Endothelial cell of umbilical vein (primary cell): Measurements from ENCODE around the gene NFIA. TPM values are rescaled to one million over a fixed set of nuclear protein-coding genes. Genes with fewer than 3 reads are reported as not detected.

Experiments
- BruUV-seq: library from RNA; stranded (reverse); fragments of 400-500 nt; replicated peaks from 2 replicates; lab custom pipeline; 2021; lab: Mats Ljungman, UMichigan
- CTCF ChIA-PET: fragments of 300-600, 350-600 bp; sonication (Branson Sonifier 250); formaldehyde crosslinking; loops from one replicate; lab custom pipeline; 2021; ENCODE audit warnings: antibody characterized with exemption, inconsistent platforms; lab: Charles Lee
- POLR2A ChIA-PET: fragments of 300-600, 350-600 bp; sonication (Branson Sonifier 250); formaldehyde crosslinking; loops from one replicate; lab custom pipeline; 2021; ENCODE audit warnings: antibody characterized with exemption, inconsistent platforms; lab: Charles Lee
- DNase-seq: peaks from one replicate; pipeline ENCODE4 v3.0.0-alpha.2; 2011; ENCODE audit warnings: low read depth, low spot score
- FAIRE-seq: peaks from 2 replicates; lab custom pipeline; 2011; peaks lifted over from hg19 to GRCh38; lab: Jason Lieb, UNC
- H2AFZ ChIP-seq: 2 replicates; pipeline ENCODE4 v1.6.0; 2012; ENCODE audit warnings: low read depth, low read length, control low read depth, inconsistent platforms
- H3K27ac ChIP-seq: 2 replicates; pipeline ENCODE4 v1.5.1; 2011; ENCODE audit warnings: low read depth, mild to moderate bottlenecking, control low read depth, low read length, moderate library complexity; ENCODE audit not compliant: insufficient read depth
- H3K27me3 ChIP-seq, 2 experiments: 2 replicates each; pipeline versions ENCODE4 v1.6.0 to v1.6.1; 2011; ENCODE audit warnings: low read length in 2 of 2, mixed read lengths in 1 of 2; ENCODE audit not compliant: control insufficient read depth in 2 of 2, insufficient read depth in 2 of 2
- H3K36me3 ChIP-seq, 2 experiments: 2 replicates in 1 of 2; 3 replicates in 1 of 2; pipeline ENCODE4 v1.5.1; 2011; ENCODE audit warnings: low read length in 2 of 2, mild to moderate bottlenecking in 1 of 2, moderate library complexity in 1 of 2; ENCODE audit not compliant: control insufficient read depth in 2 of 2, insufficient read depth in 2 of 2; ENCODE audit errors: extremely low read depth in 1 of 2
- H3K4me1 ChIP-seq: 3 replicates; pipeline ENCODE4 v1.5.1; 2011; ENCODE audit warnings: mild to moderate bottlenecking, low read length; ENCODE audit not compliant: control insufficient read depth, insufficient read depth; ENCODE audit errors: extremely low read depth
- H3K4me2 ChIP-seq: 2 replicates; pipeline ENCODE4 v1.6.1; 2011; ENCODE audit warnings: low read length, control low read depth, mixed read lengths; ENCODE audit not compliant: insufficient read depth
- H3K4me3 ChIP-seq, 3 experiments: fragments of 200-600 bp in 1 of 3; sonication (generic), shearing (Covaris generic) in 1 of 3; replicated peaks in 1 of 3; 2 replicates each; pipeline ENCODE4 v1.5.1; 2011 to 2016; ENCODE audit warnings: control low read depth in 3 of 3, low read length in 3 of 3, mild to moderate bottlenecking in 2 of 3, inconsistent platforms in 1 of 3, low read depth in 1 of 3, moderate library complexity in 1 of 3; ENCODE audit not compliant: insufficient read depth in 1 of 3
- H3K79me2 ChIP-seq: 2 replicates; pipeline ENCODE4 v1.6.0; 2012; ENCODE audit warnings: low read length, inconsistent platforms; ENCODE audit not compliant: control insufficient read depth, insufficient read depth
- H3K9ac ChIP-seq: replicated peaks from 2 replicates; pipeline ENCODE3; 2011; ENCODE audit warnings: low read length, control low read depth; ENCODE audit not compliant: insufficient read depth; ENCODE audit errors: extremely low read depth
- H3K9me1 ChIP-seq: replicated peaks from 3 replicates; pipeline ENCODE4 v1.6.0; 2011; ENCODE audit warnings: mild to moderate bottlenecking, low read length; ENCODE audit not compliant: control insufficient read depth, insufficient read depth; ENCODE audit errors: extremely low read depth
- H3K9me3 ChIP-seq: replicated peaks from 2 replicates; pipeline ENCODE4 v1.5.1; 2012; ENCODE audit warnings: low read length, inconsistent platforms; ENCODE audit not compliant: control insufficient read depth, insufficient read depth
- H4K20me1 ChIP-seq: replicated peaks from 2 replicates; pipeline ENCODE3; 2011; ENCODE audit warnings: mild to moderate bottlenecking, low read length; ENCODE audit not compliant: control insufficient read depth, insufficient read depth; ENCODE audit errors: extremely low read depth
- EZH2 ChIP-seq: IDR thresholded peaks from 2 replicates; pipeline ENCODE4 v1.6.1; 2012; ENCODE audit warnings: borderline replicate concordance, low read depth, mild to moderate bottlenecking, moderate library complexity, low read length, inconsistent platforms; ENCODE audit not compliant: severe bottlenecking
- FOS ChIP-seq: IDR thresholded peaks from 2 replicates; pipeline ENCODE4 v1.6.1; 2011; ENCODE audit warnings: mild to moderate bottlenecking, low read length, moderate library complexity, borderline replicate concordance; ENCODE audit not compliant: insufficient read depth
- GATA2 ChIP-seq: IDR thresholded peaks from 2 replicates; pipeline ENCODE4 v1.7.0; 2011; ENCODE audit warnings: low read depth, mild to moderate bottlenecking, moderate library complexity, mixed read lengths, low read length; ENCODE audit not compliant: insufficient read length, insufficient read depth
- JUN ChIP-seq: IDR thresholded peaks from 2 replicates; pipeline ENCODE4 v1.6.1; 2011; ENCODE audit warnings: borderline replicate concordance, low read depth; ENCODE audit not compliant: insufficient read length, insufficient read depth
- MYC ChIP-seq: IDR thresholded peaks from one replicate; pipeline ENCODE4 v1.6.1; 2011; ENCODE audit warnings: mild to moderate bottlenecking, low read depth, low read length
- POLR2A ChIP-seq: IDR thresholded peaks from 2 replicates; pipeline ENCODE4 v1.6.1; 2012; ENCODE audit warnings: low read depth, mild to moderate bottlenecking, control low read depth, low read length
- POLR2AphosphoS5 ChIP-seq: IDR thresholded peaks from 2 replicates; pipeline ENCODE4 v1.6.1; 2012; ENCODE audit warnings: low read depth, mild to moderate bottlenecking, control low read depth, low read length, moderate library complexity; ENCODE audit not compliant: insufficient read depth
- dilution Hi-C: fragments of 300-500 bp; cut with MboI; formaldehyde crosslinking; loops from one replicate; pipeline ENCODE4 v1.15.0; 2019; ENCODE audit warnings: low sequenced_read_pairs; ENCODE audit not compliant: extremely low pct_ligation_motif_present
- intact Hi-C: fragments of 100-400 bp; cut with micrococcal nuclease; formaldehyde crosslinking; loops from one replicate; pipeline ENCODE4 v1.10.0; 2022
- polyA plus RNA-seq, 4 experiments: library from polyadenylated mRNA; depleted of rRNA in 3 of 4; stranded (reverse) in 3 of 4; unstranded in 1 of 4; fragments of >200 nt; gene quantifications; 2 replicates each; pipeline versions ENCODE4 v1.2.1 to v1.2.3, GENCODE V29; 2011 to 2012; ENCODE audit warnings: missing spikeins in 1 of 4
- total RNA-seq: library from RNA; stranded (reverse); gene quantifications from 2 replicates; pipeline ENCODE4 v1.2.3, GENCODE V29; 2021
- TF ChIP-seq, protein P1 (sequence below), 2 donors: IDR thresholded peaks; 1 replicate in 1 of 2; 2 replicates in 1 of 2; pipeline ENCODE4 v1.5.1; 2011; ENCODE audit warnings: low read length in 2 of 2, mild to moderate bottlenecking in 2 of 2, moderate library complexity in 2 of 2, control low read depth in 1 of 2, inconsistent platforms in 1 of 2, low read depth in 1 of 2; ENCODE audit not compliant: insufficient read depth in 1 of 2; ENCODE audit errors: extremely low read depth in 1 of 2
- TF ChIP-seq, protein P2 (sequence below): IDR thresholded peaks from 2 replicates; pipeline ENCODE4 v1.6.1; 2011; ENCODE audit not compliant: insufficient read depth, insufficient read length

NFIA gene
- total and polyA plus RNA-seq, 2 donors (not counting 3 experiments of a cell fraction or from before 2014, with no cell fraction given), result 25.5 to 47.0 TPM

DNA sequence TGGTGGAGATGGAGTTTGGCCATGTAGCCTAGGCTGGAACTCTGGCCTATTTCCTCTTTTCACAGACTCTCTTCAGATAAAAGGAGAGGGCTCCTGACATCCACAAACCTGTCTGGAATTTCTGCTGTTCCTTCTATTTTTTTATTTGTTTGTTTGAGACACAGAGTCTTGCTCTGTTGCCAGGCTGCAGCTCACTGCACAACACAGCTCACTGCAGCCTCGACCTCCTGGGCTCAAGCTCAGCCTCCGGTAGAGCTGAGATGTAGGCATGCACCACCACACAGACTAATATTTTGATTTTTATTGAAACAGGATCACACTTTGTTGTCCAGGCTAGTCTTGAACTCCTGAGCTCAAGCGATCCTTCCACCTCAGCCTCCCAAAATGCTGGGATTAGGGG, 411.6 kb downstream of the NFIA start:
- Histone ChIP-seq H3K27me3 (no peaks in the 10 kb centered on the region), H3K4me3 (no peak overlapping the region), H3K79me2 (no peaks in the 10 kb centered on the region), H2AFZ (no peak overlapping the region), H3K9me3 (no peaks in the 10 kb centered on the region), H3K9ac (no peak overlapping the region), H3K9me1 (no peaks in the 10 kb centered on the region), H3K27ac (no peak overlapping the region), H3K4me1 (no peaks in the 10 kb centered on the region), H3K4me2 (no peak overlapping the region), H3K36me3 (no peaks in the 10 kb centered on the region), H4K20me1 (no peaks in the 10 kb centered on the region)
- intact Hi-C loops, result no loop called here
- POLR2A ChIA-PET, result no interaction called here
- CTCF ChIA-PET, result interaction anchor here (0.6 kb wide), 1 partner anchor 88 kb away, joined by 3 read pairs; no protein-coding TSS in a partner anchor
- FAIRE-seq (no peak), DNase-seq (no peak)
- dilution Hi-C loops, result no loop called here
- no TSS peak for BruUV-seq
- TF ChIP-seq MYC (no peak), EZH2 (no peak), GATA2 (no peak), POLR2AphosphoS5 (no peak), JUN (no peak), FOS (no peak), POLR2A (no peak)
- TF ChIP-seq, protein P1, sequence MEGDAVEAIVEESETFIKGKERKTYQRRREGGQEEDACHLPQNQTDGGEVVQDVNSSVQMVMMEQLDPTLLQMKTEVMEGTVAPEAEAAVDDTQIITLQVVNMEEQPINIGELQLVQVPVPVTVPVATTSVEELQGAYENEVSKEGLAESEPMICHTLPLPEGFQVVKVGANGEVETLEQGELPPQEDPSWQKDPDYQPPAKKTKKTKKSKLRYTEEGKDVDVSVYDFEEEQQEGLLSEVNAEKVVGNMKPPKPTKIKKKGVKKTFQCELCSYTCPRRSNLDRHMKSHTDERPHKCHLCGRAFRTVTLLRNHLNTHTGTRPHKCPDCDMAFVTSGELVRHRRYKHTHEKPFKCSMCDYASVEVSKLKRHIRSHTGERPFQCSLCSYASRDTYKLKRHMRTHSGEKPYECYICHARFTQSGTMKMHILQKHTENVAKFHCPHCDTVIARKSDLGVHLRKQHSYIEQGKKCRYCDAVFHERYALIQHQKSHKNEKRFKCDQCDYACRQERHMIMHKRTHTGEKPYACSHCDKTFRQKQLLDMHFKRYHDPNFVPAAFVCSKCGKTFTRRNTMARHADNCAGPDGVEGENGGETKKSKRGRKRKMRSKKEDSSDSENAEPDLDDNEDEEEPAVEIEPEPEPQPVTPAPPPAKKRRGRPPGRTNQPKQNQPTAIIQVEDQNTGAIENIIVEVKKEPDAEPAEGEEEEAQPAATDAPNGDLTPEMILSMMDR (IDR thresholded peaks at IDR 0.05; ENCODE audit: extremely low read depth in 1 of 2, insufficient read depth in 1 of 2, low read depth in 1 of 2, low read length in 2 of 2), result no peak
- TF ChIP-seq, protein P2, sequence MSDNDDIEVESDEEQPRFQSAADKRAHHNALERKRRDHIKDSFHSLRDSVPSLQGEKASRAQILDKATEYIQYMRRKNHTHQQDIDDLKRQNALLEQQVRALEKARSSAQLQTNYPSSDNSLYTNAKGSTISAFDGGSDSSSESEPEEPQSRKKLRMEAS, result no peak
